ENCODE measurements around the gene C20orf96. TPM values are rescaled to one million over a fixed set of nuclear protein-coding genes. Genes with fewer than 3 reads are reported as not detected.

Gene C20orf96
- total and polyA plus RNA-seq, 9 donors, result 6.6 to 17.5 (median 11.7) TPM

DNA sequence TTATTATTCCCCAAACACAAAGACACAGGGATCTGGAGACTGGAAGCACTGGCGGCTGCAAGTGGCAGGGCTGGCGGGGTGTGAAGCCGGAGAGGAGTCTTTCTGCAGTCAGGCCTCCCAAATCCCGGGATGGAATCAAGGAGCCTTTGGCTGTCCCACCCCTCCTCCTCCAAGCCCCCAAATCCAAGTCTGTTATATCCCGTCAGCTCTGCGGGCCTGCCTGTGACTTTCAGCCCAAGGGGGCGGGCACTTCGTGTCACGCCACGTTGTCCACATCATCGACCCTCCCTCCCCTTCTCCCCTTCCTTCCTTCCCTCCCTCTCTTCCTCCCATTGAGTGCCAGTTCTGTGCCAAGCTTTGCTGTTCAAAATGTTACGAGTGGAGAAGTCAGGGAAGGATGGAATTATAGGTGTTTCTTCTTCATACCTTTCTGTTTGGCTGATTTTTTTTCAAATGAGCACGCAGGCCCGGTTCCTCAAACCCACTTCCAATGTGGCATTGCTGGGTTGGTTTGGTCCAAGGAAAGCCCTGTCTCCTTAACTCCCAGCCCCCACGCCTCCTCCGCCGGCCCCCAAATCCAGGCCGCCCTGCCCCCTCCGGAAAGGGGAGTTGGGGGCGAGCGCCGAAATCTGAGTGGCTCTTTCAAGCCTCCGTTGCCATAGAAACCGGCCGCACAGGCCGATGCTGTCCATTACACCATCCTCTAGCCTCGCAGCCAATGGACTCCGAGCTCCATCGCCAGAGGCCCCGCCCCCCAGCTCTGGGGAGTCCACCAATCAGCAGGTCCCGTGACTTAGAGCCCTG is 19.5 kb upstream of the C20orf96 start:
- Histone ChIP-seq H3K27ac (peak overlapping the region; percentile 56 to 91), H3K4me3 (peak overlapping the region; percentile 51), H3K4me1 (ENCODE audit: insufficient read depth) (no peaks in the 10 kb centered on the region), H3K27me3 (no peaks in the 10 kb centered on the region), H3K36me3 (no peaks in the 10 kb centered on the region), H3K9me3 (no peaks in the 10 kb centered on the region)
- DNase-seq, result peak; percentile 98 to 99 (median 99)
- TF ChIP-seq EP300 (IDR thresholded peaks at IDR 0.05) (peak; percentile 15), POLR2A (IDR thresholded peaks at IDR 0.05) (no peak)
- TF ChIP-seq, protein P1, sequence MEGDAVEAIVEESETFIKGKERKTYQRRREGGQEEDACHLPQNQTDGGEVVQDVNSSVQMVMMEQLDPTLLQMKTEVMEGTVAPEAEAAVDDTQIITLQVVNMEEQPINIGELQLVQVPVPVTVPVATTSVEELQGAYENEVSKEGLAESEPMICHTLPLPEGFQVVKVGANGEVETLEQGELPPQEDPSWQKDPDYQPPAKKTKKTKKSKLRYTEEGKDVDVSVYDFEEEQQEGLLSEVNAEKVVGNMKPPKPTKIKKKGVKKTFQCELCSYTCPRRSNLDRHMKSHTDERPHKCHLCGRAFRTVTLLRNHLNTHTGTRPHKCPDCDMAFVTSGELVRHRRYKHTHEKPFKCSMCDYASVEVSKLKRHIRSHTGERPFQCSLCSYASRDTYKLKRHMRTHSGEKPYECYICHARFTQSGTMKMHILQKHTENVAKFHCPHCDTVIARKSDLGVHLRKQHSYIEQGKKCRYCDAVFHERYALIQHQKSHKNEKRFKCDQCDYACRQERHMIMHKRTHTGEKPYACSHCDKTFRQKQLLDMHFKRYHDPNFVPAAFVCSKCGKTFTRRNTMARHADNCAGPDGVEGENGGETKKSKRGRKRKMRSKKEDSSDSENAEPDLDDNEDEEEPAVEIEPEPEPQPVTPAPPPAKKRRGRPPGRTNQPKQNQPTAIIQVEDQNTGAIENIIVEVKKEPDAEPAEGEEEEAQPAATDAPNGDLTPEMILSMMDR (IDR thresholded peaks at IDR 0.05), result no peak
- intact Hi-C loops (cut with DNase I), result no loop called here
- WGBS, 3 donors, result 1% methylated on average over 30 to 31 of the region's 31 CpGs

DNA sequence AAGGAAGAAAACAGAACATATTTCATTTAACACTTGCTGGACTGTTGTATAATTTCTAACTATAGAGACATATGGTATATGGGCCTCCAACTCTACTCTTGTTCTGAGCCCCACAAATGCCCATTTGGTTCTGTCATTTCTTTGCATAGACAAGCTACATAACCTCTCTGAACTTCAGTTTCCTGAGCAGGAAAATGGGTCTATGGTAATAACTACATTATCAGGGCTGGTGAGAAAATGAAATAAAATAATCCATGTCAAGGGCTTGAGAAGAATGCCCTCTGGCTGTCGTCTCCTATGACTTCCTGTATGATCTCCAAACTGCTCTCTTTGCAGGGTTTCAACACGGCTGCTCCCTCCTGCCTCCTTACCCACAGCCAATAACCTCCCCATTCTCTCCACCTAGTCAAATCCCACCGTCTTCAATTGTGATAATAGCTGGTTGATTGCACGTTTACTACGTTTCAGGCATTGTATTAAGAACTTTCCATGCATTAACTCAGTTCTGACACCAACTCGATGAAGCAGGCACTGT is 18.8 kb upstream of the C20orf96 start:
- intact Hi-C loops (cut with DNase I), result no loop called here
- Histone ChIP-seq H3K4me3 (peak overlapping the region; percentile 51), H3K27ac (peak overlapping the region; percentile 56 to 91), H3K4me1 (ENCODE audit: insufficient read depth) (no peaks in the 10 kb centered on the region), H3K27me3 (no peaks in the 10 kb centered on the region), H3K9me3 (no peaks in the 10 kb centered on the region), H3K36me3 (no peaks in the 10 kb centered on the region)
- TF ChIP-seq EP300 (IDR thresholded peaks at IDR 0.05) (no peak), POLR2A (IDR thresholded peaks at IDR 0.05) (no peak)
- TF ChIP-seq, protein P1 (IDR thresholded peaks at IDR 0.05), result no peak
- 0 to 1% (median 1%) methylated on average over 6 of the region's 6 CpGs for WGBS, 3 donors
- DNase-seq, result no peak

DNA sequence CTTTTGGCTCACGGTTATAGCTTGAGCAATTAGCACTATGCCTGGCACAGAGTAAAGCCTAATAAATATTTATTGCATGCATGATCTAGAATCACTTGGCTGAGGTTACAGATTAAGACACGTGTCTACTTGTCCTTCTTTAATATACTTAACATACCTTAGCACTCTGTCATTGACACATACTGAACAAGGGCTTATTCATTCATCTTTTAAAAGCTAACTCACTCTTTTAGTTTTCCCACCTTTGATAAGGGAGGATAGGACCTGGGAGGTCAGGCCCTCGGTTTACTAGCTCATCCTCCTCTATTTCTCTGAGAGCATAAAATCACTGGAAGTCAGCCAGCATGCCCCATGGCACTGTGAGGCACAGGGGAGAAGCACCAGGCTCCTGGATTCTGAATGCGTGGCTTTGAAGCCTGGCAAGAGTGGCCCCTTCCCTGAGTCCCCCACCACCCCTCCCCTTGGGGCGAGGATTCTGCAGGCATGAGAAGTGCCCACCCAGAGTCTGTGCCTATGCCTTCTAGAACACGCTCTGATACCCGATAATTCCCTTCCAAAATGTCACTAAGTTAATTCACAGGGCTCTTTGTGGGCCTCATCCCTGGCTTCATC is 18.0 kb upstream of the C20orf96 start:
- intact Hi-C loops (cut with DNase I), result no loop called here
- DNase-seq, result no peak

DNA sequence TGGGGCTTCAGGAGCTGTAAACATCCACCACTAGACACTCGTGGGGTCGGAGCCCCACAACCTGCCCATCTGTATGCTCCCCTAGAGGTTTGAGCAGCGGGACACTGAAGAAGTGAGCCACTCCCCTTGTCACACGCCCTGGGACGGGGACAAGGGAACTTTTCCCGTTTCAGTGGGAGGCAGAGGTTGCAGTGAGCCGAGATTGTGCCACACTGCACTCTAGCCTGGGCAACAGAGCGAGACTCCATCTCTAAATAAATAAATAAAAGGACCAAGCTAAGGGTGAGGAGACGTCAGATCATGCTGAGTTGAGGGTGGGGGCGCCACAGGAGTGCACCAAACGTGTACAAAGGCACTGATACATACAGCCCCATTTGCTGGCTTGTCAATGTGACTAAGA is 15.2 kb upstream of the C20orf96 start:
- Histone ChIP-seq H3K27ac (no peak overlapping the region), H3K27me3 (no peaks in the 10 kb centered on the region), H3K9me3 (no peaks in the 10 kb centered on the region), H3K4me3 (no peak overlapping the region), H3K36me3 (no peaks in the 10 kb centered on the region), H3K4me1 (ENCODE audit: insufficient read depth) (peaks cover 6% of the 10 kb centered on the region)
- intact Hi-C loops (cut with DNase I), result no loop called here
- no peak for TF ChIP-seq EP300 (IDR thresholded peaks at IDR 0.05)
- TF ChIP-seq, protein P1 (IDR thresholded peaks at IDR 0.05), result no peak
- no peak for TF ChIP-seq POLR2A (IDR thresholded peaks at IDR 0.05)
- DNase-seq, result no peak
- 77 to 78% (median 77%) methylated on average over 11 of the region's 11 CpGs for WGBS, 3 donors

More for the DNA sequence above, 18.0 kb upstream of the C20orf96 start:
- Histone ChIP-seq H3K27me3 (no peaks in the 10 kb centered on the region), H3K4me3 (no peak overlapping the region), H3K27ac (no peak overlapping the region), H3K9me3 (no peaks in the 10 kb centered on the region), H3K36me3 (no peaks in the 10 kb centered on the region), H3K4me1 (ENCODE audit: insufficient read depth) (no peaks in the 10 kb centered on the region)
- 67 to 80% (median 69%) methylated on average over 6 to 7 of the region's 7 CpGs for WGBS, 3 donors
- TF ChIP-seq EP300 (IDR thresholded peaks at IDR 0.05), result no peak
- TF ChIP-seq, protein P1 (IDR thresholded peaks at IDR 0.05), result no peak
- no peak for TF ChIP-seq POLR2A (IDR thresholded peaks at IDR 0.05)

All from ovary (tissue), 9 donors.